HG03342 (cell line): ENCODE measurements around the gene UBAP1.
"Not testable (repeated sequence)": the region's sequence is repeated elsewhere in the genome, so short reads cannot be mapped to it uniquely, and the experiment has no call there.

Experiments
- ATAC-seq: cut with Tn5 transposase; IDR thresholded peaks from one replicate; pipeline ENCODE4 v1.9.1; 2021; ENCODE audit warnings: mild to moderate bottlenecking, moderate library complexity; ENCODE audit not compliant: unreplicated experiment

Gene UBAP1

DNA sequence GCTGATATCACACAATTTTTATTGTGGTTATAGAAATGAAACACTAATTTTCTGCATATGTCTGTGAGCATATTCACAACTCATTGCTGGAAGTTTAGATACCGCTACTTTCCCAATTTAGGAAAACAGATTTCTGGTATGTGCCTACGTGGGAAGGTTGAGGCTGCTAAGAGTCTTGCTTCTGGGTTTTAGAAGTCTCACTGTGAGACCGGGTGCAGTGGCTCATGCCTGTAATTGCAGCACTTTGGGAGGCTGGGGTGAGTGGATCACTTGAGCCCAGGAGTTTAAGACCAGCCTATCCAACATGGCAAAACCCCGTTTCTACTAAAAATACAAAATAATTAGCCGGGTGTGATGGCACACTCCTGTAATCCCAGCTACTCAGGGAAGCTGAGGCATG is 39.6 kb downstream of the UBAP1 start:
- no peak for ATAC-seq

DNA sequence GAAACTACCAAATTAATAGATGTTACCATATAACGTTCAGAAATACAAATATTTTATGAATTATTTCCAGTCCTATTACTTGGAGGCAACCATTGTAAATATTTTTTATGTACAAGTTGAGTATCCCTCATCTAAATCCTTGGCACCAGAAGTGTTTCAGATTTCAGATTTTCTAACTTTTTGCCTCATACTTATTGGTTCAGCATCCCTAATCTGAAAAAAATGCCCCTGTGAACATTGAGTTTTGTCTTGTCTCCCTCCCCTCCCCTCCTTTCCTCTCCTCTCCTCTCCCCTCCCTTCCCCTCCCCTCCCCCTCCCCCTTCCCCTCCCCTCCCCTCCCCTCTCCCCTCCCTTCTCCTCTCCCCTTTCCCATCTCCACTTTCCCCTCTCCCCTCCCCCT is 40.6 kb downstream of the UBAP1 start:
- ATAC-seq = no peak

DNA sequence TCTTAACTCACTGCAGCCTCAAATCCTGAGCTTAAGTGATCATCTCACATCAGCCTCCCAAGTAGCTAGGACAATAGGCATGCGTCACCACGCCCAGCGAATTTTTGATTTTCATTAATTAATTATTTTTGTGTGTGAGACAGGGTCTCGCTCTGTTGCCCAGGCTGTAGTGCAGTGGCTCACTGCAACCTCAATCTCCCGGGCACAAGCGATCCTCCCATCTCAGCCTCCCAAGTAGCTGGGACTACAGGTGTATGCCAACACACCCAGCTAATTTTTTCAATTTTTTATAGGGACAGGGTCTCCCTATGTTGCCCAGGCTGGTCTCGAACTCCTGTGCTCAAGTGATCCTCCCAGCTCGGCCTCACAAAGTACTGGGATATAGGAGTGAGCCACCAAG is 41.4 kb downstream of the UBAP1 start:
- no peak for ATAC-seq

DNA sequence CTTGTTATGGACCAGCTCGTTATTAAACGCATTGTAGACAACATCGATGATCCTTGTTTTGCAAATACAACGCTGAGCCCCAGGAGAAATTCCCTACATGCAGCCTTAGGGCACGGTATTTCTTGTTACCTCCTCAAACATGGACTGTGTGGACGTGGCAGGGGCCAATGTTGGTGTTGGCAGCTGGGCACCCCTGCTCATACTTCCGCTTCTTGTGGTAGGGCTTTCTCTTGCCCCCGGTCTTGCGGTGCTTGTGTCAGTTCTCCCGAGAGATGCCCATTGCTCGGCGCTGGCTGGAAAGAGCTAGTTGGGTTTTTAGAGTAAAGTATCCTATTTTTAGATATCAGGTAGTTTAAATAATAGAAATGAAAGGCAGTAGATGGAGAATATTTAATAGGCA is 45.5 kb downstream of the UBAP1 start:
- ATAC-seq = no peak

DNA sequence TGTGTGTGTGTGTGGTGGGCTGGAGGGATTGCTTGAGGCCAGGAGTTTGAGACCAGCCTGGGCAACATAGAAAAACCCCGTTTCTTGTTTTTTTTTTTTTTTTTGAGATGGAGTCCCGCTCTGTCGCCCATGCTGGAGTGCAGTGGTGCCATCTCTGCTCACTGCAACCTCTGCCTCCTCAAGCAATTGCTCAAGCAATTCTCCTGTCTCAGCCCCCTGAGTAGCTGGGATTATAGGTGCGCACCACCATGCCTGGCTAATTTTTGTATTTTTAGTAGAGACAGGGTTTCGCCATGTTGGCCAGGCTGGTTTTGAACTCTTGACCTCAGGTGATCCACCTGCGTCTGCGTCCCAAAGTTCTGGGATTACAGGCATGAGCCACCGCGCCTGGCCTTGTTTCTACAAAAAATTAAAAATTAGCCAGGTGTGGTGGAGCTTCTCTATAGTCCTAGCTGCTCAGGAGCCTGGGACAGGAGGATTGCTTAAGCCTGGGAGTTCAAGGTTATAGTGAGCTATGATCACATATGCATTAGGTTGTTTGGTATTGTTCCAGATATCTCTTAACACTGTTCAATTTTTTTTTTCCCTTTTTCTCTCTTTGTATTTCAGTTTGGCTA is 47.4 kb downstream of the UBAP1 start:
- ATAC-seq = not testable (repeated sequence)

DNA sequence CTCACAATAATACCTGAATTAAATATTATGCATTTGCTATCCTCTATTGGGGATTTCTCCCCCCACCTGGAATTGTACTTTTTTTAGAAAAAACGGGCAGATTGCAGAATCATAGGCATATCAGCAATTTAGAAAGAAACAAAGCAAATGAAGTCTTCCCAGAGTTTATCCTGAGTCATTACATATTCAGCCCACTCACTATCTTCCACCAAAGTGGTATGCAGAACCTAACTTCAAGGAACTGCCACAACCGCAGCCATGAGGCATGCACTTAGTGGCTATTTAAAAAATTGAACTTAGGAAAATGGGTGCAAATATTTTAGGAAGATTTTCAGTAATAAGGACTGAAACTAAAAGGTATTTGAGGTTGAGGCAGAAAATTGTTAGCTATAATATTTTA is 48.6 kb downstream of the UBAP1 start:
- ATAC-seq = no peak

DNA sequence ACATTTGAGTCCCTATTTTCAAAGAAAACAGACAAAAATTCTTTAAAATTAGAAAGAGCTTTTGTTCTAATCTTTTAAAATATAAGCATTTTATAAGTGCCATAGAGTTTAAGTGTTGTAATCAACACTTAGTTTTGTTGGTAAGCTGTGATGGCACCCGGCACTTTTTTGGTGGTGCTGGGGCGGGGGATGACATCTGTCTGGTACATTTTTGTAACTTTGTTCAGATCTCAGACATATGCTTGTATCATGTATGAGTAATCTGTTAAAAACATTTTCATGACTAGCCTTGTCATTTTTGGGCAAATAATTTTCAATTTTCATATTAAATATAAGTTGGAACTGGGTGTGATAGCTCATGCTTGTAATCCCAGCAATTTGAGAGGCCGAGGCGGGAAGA is 51.7 kb downstream of the UBAP1 start:
- no peak for ATAC-seq

DNA sequence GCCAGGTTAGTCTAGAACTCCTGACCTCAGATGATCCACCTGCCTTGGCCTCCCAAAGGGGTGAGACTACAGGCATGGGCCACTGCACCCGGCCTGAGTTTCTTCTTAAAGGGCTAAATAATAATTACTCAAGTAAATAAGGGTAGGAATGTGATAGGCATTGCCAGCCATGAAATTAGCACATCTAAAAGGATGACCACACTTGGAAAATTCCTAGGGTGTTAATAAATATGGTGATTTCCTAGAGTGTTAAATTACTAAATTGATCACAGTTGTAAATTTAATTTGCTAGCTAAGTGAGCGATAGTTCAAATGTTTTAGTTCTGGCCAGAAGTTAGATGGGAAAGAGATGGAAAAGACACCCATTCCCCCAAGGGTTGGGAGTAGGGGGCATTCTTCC is 53.4 kb downstream of the UBAP1 start:
- ATAC-seq = no peak

DNA sequence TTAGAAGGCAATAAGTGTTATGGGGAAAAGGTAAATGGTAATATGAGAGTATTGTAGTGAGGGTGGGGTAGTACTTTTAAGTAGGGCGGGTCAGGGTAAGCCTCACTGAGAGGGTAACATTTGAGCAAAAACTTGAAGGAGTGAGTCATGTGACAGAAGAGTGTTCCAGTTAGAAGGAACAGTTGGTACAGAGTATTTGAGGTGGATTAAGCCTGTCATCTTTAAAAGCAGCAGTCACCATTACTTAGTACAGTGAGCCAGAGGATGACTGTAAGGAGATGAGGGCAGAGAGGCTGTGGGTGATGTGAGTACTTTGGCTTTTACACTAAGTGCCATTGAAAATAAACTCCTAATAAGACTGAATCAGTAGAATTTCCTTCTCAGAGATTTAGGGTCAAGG is 54.8 kb downstream of the UBAP1 start:
- no peak for ATAC-seq

DNA sequence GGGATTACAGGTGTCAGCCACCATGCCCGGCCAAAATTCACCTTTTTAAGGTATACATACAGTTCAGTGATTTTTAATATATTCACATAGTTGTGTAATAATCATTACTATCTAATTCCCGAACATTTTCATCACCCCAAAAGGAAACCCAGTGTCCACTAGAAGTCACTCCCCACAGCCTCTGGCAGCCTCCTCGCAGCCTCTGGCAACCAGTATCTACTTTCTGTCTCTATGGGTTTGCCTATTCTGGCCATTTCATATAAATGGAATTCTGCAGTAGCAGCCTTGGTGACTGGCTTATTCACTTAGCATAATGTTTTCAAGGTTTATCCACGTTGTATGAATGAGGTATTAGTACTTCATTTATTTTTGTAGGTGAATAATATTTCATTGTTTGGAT is 59.0 kb downstream of the UBAP1 start:
- no peak for ATAC-seq

DNA sequence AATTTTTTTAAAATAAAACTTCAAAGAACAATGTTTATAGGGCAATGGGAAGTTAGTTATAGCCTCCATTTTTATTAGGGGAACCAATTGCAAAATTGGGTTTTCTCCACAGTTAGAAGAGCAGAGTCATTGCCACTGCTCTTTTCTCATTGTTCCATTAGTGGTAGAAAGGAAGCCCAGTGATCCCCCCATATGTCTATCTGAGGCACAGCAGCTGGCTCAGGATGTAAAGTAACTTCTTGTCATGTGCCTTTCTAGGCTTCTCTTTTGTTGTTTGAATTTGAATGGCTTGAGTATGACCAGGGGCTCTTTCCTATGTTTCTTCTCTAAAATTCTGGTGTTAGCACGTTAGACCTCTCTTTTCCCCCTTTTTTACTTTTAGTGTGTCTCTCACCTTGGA is 61.2 kb downstream of the UBAP1 start:
- no peak for ATAC-seq

DNA sequence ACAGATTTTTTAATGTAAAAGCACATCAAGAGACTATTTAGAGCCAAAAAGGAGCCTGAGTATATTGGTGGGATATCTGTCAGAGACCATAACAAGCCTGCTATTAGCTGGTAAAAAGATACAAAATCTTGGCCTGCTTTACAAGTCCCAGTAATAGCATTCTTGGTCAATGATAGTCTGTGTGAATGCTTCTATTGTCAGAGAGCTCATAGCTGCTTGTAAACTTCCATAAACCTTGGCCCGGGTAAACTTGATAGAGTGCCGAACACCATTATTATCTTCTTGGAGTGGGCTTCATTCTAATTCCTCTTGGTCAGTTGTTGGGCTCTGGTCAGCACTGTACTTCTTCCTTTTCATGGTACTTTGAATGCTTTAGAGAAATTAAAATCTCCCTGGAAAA is 64.0 kb downstream of the UBAP1 start:
- ATAC-seq = no peak

DNA sequence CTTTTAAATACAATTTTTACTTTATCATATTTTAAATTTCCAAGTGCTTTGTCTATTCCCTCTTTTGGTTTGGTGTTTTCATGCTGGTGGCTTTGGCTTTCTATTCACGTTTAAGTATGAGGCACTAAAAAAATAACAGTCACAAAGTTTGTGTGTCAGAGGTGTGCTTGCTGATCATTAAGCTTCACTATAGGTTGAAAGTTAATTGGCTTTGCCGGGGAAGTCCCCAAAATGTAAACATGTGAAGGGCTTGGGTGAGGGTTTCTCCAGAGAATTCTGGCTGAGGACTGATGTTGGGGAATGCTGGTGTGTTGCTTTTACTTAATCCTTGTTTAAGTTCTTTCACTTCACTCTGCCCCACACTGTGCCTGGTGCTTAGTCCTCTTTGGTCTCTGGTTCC is 66.4 kb downstream of the UBAP1 start:
- not testable (repeated sequence) for ATAC-seq

DNA sequence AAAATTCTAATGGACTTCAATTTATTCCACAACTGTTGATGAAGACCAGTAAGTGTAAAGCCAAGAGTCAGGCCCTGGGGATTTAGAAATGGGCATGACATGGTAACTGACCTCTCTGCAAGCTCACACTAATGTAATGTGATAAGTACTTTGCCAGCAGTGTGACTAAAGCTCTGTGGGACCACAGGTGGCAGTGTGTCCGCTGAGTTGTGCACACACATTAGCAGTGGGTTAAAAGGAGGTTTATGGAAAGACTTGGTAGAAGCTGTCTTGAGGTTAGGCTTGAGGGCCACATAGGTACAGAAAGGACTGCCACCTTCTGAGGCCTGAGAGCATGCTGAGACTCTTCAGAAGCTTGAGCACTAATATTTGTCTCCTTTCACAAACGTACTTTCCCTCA is 67.6 kb downstream of the UBAP1 start:
- no peak for ATAC-seq

DNA sequence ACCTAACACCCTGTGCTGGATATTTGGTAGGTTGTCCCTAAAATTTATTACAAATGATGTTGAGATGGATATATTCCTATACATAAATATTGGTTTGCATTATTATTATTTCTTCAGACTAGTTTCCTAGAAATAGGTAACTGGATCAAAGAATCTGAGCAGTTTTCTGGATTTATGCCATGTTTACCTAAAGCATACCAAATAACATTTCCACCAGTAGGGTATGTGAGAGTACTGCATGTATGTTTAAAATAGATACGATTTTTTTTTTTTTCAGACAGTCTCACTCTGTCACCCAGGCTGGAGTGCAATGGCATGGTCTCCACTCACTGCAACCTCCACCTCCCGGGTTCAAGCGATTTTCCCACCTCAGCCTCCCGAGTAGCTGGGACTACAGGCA is 68.9 kb downstream of the UBAP1 start:
- not testable (repeated sequence) for ATAC-seq

DNA sequence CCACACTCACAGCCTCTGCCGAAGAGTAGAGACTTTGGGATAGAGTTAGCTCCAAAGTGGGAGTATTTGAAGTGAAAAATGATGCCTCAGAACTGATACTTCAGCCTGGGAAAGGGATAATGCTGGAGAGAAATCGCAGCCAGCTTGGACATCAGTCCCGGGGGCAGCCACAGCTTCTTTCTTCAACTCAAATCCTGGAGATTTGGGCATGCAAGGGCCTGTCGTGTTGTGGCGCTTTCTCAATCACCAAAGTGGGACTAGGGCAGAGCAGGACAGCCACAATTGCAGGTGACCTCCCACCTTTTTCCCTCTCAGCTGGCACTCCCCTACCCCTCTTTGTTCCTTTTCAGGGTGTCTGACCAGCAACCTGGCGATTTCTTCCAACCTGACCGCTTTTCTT is 70.4 kb downstream of the UBAP1 start:
- ATAC-seq = no peak

DNA sequence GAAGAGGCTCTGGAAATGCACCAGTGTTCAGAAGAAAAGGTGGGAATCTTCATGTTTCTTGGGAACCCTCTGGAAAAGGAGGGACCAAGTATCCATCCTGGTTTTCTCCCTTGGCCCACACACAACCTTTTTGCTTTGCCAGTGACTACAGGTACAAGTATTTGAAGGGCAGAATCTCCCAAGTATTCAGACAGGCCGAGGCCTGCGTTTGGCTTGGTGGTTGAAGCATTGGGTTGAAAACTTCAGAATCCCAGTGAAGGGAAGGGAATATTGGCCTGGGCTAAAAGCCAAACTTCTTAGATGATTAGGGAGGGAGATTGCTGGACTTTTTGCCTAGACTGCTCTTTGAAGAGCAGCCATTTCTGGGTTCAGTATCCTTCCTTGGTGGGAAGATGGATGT is 71.9 kb downstream of the UBAP1 start:
- no peak for ATAC-seq

DNA sequence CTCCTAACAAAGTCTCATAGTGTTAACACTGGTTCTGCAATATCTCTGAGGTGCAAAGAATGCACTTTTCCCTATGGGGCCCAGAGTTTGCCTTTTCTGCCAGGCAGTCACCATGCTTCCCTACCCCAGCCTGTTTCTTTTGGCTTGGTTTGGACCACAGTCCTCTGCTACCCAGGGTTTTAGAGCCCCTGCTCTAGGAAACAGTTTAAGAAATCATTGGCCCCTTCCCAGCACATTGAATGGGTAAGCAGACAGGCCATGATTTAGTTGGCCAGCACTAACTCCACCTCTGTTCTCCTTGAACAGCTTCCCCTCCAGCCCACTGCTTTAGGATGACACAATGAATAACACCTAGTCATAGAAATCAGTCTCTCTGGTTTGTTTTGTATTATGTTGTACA is 73.2 kb downstream of the UBAP1 start:
- ATAC-seq = no peak

DNA sequence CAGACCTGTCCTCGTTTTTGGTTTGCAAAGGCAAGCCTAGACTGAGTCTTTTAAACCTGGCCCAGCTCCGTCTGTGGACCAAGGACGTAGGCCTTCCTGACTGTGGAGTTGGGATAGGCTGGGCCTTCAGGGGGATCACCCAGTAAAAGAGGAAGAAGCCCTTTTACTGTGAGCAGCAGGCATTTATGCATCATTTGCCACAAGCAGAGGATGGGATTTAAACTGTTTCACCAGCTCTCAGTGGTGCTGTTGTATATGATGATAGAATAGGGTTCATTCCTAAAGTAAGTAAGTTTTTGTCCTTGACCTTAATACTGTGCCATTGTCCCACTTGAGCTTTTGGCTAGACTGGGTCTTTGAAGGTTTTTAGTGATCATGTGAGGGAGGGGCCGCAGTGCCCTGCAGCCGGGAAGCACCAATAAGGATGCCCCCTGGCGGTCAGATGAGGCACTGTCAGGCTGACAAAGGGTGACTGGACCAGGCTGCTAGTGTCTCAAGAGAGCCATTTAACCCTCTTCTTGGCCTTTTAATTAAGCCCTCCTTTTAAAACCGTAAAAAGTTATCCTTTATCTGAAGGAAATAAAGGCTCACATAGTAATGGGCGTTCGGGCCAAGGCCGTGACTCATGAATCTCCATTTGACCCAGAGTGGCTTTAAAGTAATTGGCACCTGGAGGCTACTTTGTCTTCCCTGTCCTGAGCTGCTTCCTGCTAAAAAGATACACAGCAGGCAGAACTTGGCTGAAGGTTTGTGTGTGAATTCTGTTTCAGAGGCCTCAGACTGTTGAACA is 74.0 kb downstream of the UBAP1 start:
- peak; percentile 59 for ATAC-seq

DNA sequence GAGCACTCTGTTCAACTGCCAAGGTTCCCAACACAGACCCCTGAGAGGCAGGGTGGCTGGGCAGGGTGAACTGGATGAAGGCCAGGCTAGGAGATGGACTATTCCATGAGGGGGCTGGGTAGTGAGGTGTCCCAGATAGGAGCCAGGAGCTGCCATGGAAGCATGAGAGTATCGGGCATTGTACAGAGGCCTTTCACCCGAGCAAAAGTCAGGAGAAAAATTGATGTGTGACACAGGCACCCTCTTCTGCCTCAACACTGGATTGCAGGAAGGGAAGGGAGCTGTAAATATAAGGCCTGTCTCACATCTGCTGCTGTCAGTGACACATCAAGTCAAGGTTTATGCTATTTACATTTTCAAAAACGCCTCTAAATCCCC is 74.6 kb downstream of the UBAP1 start:
- no peak for ATAC-seq

DNA sequence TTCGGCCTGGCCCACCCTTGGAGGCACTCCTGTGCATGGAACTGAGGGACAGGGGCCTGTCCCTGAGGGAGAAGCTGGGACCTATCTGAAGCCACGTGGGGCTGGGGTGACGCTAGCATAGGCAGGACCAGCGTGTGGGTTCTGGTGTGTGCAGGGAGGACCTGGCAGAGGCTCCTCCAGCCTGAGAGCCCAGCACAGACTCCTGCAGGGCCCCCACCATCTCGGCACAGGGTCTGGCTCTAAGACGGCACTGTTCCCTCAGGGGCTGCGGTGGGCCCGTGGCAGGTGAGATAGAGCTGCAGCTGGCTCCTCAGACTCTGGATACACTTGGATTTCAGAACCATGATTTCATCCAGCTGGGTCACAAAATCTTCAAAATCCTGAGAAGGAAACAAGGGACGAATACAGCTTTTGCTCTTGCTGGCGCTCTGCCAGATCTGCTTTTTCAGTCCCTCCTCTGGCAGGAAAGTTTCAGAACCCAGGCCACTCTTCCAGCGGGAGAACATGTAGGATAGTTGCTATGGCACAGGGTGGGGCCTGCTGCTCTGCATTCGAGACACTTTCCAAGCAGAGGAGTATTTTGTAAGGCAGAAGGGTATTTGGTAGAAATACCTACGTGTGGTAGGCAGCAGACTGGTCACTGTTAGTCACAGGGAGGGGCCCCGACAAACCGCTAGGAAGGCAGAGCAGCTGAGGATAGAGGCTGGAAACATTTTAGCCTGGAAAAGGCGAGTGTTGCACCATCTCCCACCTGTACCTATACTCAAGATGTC is 75.5 kb downstream of the UBAP1 start:
- ATAC-seq = no peak
